Hematopoietic multipotent progenitor cell treated with erythropoietin and hydrocortisone succinate and interleukin-3 and kit ligand, for 8 days (in vitro differentiated cells): ENCODE results near the gene RAB22A.
"Not testable (repeated sequence)": the region's sequence is repeated elsewhere in the genome, so short reads cannot be mapped to it uniquely, and the experiment has no call there.

Source experiments
- DNase-seq: peaks from one replicate; pipeline ENCODE4 v3.0.0-alpha.2; 2015

RAB22A gene

DNA sequence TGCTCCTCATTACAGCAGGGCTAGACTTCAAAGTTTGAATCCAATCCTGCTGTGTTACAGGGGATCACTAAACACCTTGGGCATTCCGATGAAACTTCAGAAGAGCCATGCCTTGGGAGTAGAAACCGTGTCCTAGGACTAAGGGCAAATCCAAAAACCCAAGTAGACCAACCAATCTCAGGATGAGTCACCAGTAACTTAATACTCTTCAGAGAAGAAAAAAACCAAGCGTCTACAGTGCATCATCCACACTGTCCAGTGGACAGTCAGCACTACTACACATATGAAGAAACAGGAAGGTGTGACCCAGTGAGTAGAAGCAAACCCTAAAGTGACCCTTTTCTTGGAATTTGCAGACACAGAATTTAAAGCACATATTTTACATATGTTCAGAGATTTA, 40.1 kb downstream of the RAB22A start:
- no peak for DNase-seq

DNA sequence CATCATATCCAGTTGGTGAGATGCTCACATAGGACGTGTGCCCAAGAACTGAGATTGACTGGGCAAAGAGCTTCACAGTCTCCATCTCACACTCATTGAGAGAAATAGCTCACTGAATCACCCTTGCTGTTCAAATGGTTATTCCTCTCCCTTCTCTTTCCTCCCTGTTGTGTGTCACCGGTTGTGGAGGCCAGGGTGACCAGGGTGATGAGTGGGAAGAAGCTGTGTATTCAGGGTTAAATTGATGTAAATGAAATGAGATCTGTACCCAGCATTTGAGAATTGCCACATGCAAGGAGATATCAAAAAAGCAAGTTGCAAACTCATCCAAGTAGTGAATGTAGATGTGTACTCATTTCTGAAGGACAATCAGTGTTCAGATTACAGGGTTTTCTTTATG, 43.0 kb downstream of the RAB22A start:
- no peak for DNase-seq

DNA sequence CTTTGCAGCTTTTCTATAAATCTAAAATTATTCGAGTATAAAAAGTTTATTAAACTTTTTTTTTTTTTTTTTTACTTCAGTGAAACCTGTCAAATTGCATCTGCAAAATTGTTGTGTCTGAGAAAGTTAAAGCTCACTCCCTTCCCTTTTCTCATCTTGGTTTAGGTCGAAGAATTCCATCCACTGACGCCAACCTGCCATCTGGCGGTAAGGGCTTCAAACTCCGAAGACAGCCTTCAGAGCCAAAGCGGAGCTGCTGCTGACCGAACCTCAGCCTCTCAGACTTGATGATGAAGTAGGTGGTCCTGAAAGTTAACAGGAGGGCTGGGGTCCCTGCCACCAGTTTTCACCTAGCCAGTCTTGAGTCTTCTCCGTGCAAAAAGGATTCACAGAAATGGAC, 49.9 kb downstream of the RAB22A start:
- DNase-seq = no peak

DNA sequence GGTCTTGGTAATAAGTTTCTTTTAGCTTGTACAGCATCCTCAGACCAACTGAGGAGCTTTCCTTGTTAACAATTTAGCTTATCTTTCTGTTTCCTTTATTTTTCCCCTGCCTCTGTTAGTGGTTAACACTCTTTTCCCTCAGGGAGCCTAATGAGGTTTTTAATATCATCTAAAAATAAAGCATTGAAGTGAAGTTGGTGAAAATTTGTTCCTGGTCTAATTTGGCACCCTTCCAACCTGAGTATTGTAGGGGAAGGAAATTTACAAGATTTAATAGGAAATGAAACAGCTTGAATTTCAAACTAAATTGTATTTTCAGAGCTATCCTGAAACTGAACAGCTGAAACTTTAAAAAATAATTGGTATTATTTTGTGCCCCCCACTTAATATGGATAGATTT, 51.4 kb downstream of the RAB22A start:
- DNase-seq = no peak

DNA sequence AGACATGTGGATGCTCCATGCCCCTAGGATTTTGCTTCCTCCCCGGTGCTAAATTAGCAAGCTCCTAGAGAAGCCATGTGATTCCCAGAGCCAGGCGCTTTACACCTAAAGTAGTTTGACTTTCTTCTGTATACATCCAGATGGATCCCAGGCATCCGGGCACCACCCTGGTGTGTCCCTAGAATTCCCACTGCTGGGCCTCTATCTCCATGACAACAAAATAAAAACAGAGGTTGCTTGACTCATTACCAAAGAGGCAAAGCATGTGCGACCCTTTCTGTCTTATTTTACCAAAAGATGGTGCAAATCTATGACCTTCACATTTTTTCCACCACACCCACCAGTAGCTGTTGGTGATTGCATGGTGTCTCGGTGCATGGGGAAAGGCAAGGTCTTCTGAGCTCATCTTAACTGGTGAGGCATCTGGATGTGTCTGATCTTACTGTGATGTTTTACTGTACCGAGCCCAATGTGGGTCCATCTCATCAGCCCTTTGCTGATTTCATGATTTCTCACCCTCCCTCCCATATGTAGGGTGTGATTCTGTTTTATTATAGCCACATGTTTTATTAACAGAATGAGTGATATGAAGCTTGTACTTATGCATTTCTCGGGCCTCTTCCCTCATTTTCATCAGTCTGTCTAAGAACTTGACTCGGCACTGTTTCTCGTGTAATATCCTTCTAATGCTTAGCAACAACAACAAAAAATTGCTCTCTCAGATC, 52.1 kb downstream of the RAB22A start:
- DNase-seq = no peak

DNA sequence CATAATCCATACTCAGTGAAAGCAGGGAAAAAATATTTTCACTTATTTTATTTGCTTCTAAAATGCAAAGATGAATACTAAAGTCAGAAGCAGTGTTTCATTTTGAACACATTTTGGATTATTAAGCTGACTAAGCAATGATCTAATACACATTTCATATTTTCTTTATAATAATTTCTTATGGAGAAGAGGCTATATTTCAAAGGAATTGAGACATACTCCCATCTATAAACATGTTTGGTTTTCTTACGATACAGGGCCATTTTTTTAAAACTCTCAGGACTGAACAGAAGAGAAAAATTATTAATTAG, 52.6 kb downstream of the RAB22A start:
- DNase-seq = no peak

DNA sequence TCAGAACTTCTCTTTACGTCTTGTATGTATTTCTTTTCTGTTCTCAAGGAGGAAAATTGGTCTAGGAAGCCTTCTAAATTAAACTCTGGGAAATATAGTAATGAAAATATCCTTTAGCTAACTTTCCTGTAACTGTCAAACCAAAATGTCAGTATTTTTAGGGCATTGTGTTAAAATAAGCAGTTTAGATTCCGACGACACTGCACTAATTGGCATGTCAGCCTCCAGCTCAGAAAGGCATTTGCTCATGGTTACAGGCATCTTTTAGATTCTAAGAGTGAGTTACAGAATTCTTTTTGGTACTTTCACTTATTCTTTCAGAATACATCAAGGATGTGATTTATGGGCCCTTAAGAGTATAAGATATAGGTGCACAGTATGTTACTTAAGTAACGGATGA, 53.5 kb downstream of the RAB22A start:
- no peak for DNase-seq

DNA sequence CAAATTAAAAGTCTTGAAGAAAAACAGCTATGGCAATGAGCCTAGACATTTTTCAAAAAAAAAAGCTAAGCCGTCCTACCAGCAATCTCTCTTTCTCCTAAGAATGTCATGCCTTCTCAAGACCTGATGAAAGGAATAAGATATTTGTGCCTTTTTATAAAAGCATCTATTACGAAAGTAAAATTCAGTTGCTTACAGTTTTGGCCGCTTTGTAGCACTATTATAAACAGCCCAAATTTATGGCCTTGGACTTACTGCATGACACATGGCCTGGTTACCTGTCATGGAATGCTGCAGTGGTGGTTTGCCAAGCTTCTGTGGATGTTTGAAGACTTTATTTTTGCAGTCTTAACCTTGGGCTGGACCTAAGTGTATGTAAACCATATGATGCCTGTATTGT, 57.4 kb downstream of the RAB22A start:
- no peak for DNase-seq

DNA sequence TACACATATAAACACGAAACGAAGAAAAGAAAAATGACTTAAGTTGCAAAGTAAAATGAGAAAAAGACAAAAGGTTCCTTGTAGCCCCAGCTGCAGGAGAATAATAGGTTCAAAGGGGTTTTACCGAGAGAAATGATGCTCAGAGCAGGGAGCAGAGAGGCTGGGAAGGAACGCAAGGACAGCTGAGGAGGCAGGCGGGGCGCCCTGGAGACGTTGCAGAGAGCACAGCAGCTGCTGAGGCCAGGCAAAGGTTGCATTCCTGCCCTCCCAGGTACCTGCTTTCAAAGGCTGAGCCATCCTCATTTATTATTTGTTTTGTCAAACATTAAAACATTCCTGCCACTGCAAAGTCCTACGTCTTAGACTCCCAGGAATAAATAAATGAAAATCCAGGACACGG, 63.3 kb downstream of the RAB22A start:
- no peak for DNase-seq

DNA sequence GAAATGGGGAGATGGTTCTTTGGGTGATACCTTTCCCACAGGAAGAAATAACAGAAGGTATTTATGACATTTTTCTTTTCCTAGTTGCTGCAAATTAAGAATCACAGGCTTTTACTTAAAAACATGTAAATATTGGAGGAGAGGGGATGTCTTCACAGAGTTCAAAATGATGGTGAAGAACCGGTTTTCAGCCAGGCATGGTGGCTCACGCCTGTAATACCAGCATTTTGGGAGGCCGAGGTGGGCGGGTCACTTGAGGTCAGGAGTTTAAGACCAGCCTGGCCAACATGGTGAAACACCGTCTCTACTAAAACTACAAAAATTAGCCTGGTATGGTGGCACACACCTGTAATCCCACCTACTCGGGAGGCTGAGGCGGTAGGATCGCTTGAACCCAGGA, 63.8 kb downstream of the RAB22A start:
- DNase-seq = not testable (repeated sequence)

DNA sequence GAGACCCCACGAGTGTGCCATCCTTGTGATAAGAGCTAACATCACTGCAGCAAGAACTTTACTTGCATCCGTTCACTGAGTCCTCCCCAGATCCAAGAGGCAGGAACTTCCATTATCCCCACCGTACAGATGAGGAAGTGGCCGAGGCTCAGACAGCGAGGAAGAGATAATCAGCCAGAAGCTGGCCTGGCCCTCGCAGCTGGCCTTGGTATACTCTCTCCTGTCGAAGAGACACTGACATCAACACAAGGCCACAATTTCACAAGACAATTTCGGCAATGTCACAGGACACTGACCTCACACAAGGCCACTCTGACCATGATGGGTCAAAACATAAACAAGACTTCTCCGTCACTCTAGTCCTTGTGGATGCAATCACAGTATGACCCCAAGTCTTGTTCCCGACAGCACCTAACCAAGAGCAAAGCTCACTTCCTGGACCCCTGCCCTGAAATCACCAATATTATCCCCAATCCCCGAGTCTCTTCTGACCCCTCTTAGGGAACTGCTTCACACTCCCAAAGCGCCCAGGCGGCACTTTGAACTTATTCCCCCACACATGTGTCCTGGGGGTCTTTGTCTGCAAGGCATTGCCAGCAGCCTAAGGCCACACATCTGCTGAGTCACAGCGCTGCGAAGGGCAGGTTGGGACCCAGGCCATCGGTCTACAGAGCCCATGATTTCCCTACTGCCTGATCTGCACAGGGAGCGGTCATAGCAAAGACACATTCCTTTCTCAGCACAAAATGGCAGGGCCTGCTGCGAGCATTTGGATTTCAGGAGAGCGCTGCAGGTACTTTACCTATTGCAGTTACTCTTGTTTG, 64.7 kb downstream of the RAB22A start:
- peak; percentile 13 for DNase-seq

DNA sequence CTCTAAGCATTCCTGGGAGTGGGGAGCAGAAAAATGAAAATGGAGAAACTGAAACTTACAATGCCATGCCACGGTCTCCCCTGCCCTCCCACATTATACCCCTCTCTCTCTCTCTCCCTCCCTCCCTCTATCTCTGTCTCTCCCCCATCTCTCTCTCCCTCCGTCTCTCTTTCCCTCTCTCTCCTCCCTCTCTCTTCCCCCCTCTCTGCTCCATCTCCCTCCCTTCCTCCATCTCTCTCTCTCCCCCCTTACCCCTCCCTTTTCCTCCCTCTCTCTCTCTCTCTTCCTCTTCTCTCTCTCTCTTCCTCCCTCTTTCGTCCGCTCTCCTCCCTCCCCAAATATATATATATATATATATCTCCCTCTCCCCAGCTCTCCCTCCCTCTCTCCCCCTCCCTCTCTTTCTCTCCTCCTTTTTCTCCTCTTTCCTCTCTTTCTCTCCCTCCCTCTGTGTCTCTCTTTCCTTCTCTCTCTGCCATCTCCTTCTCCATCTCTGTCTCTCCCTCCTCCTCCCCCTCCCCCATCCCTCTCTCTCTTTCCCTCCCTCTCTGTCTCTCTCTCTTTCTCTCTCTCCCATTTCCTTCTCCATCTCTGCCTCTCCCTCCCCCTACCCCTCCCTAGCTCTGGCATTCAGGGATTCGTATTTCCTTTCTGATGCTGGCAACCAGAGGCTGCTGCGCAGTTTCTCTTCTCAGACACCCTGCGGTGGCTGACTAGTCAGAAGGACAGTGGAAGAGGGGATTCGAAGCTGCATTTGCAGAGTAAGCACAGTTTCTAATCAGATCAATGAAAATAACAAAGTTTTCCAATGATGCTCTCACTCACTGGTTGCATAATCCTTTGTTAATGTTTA, 65.6 kb downstream of the RAB22A start:
- no peak for DNase-seq

DNA sequence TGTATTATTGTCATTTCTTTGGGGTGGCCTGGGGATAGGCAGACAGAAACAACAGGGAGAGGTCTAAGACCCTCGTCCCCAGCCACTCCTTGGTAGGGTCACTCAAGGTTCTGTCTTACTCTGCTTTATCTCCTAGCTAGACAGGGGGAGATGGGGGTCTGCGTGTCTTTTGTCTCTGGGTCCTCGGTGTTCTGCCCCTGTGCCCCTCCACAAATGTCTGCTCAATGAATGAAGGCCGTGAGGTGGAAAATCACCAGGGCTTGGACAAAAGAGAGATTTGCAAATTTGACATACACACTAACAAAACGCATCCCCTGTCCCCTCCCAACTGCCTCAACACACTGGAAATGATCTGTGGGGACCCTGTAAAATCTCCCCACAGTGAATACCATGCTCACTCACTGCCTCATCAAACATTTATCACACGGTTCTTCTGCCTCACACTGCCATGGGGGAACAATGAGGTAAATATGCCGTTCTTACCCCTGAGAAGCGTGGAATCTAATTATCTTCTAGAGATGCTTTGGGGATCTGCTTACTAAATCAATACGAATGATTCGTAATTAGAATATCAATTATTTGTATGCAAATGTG, 66.3 kb downstream of the RAB22A start:
- no peak for DNase-seq

DNA sequence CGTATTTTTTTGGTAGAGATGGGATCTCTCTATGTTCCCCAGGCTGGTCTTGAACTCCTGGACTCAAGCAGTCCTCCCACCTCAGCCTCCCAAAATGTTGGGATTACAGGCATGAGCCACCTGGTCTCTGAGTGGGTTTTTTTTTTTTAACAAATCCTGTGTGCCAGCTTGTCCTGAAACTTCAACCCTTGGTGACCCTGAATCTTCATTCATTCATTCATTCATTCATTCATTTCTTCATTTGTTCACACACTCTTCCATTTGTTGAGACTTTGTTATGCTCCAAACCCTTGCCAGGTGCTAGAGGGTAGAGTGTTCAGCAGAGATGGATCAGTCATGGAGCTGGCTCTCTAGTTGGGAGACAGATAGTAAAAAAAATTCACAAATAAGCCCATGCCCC, 67.5 kb downstream of the RAB22A start:
- DNase-seq = no peak

DNA sequence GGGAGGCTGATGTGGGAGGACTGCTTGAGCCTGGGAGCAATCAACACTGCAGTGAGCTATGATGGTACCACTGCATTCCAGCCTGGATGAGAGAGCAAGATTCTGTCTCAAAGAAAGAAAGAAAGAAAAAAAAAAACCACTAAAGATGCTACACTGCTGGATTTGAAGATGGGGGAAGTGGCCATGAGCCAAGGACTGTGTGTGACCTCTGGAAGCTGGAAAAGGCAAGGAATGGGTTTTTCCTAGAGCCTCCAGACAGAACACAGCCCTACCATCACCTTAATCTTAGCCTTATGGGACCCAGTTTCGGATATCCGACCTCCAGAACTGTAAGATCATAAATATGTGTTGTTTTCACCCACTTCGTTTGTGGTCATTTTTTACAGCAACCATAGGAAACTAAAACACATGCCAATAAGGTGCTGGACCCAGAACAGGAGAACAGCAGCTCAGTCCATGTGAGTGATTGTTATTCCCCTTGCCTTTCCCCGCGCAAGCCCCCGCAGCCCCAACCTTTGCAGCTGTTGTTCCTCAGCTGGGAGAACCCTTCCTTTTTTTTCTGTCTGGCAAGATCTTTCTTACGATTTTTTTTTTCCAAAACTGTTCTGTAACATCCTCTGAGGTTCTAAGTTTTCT, 68.4 kb downstream of the RAB22A start:
- DNase-seq = no peak

DNA sequence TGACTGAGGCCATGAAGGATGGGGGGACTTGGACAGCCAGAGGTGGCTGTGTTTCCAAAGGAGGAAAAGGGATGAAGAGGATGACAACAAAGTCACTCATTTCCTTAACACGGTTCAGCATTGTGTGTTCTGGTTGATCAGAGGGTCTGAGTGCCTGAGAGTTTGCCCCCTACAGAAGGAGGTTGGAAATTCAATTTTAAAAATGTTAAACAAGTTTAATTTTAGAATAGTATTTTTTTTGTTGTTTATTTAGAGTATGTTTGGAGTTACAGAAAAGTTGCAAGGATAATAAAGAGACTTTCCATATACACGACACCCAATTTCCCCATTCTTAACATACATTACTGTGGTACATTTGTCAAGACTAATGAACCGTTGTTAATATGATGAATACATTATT, 69.2 kb downstream of the RAB22A start:
- DNase-seq = no peak

DNA sequence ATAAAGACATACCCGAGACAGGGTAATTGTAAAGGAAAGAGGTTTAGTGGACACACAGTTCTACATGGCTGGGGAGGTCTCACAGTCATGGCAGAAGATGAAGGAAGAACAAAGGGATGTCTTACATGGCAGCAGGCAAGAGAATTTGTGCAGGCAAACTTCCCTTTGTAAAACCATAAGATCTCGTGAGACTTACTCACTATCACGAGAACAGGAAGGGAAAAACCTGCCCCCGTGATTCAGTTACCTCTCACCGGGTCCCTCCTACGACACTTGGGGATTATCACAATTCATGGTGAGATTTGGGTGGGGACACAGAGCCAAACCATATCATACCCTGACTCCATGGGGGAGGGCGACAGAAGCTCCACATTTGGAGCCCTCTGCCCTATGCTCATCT, 72.1 kb downstream of the RAB22A start:
- DNase-seq = no peak

DNA sequence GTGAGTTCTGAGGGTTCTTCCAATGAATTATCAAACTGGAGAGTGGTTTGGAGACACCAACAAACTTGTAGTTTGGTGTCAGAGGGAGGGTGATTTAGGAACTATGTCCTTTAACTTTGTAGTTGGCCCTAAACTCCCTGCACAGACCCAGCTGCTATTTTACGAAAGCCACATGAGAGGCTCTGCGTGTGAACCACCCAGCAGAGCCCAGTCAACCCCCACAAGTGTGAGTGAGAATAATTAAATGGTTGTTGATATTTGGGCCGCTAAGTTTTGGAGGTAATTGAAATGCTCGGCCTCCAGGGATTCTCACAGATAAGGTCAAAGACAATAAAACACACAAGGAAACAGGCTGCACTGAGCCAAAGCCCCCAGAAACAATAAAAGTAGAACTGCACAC, 72.6 kb downstream of the RAB22A start:
- no peak for DNase-seq

DNA sequence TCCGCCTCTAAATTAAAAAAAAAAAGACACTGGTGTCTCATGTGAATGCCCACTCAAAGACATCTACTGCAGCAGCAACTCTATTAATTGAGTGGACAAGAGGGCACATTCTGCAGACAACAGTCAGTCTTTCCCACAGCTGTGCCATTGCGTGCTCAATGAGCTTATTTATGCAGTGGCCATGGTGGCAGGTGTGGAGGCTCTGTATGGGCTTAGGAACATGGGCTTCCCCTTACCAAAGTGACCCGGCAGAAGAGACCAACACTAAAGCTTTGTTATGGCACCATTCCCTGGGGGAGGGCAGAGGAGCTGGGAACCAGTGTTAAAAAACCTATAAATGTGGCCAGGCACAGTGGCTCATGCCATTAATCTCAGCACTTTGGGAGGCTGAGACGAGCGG, 75.3 kb downstream of the RAB22A start:
- DNase-seq = no peak

DNA sequence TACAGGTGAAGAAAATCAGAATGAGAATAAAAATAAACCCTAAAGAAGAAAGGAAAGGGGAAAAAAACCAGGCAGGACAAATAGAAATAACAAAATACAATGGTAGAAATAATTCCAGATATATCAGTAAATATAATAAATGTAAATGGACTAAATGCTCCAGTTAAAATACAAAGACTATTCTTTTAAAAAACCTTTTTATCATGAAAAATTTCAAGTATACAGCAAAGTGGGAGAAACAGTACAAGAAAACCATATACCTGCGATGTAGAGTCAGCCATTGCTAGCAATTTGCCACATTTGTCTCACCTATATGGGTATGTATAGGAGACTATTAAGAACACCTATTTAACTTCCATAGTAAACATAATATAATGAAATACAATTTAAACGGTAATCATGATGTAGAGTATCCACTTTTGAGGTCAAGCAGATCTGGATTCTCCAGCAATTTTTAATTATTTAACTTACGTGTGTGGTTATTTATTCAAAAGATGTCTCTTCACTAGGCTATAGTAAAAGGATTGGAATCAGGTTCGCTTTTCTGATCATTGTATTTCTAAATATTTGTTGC, 78.6 kb downstream of the RAB22A start:
- no peak for DNase-seq

DNA sequence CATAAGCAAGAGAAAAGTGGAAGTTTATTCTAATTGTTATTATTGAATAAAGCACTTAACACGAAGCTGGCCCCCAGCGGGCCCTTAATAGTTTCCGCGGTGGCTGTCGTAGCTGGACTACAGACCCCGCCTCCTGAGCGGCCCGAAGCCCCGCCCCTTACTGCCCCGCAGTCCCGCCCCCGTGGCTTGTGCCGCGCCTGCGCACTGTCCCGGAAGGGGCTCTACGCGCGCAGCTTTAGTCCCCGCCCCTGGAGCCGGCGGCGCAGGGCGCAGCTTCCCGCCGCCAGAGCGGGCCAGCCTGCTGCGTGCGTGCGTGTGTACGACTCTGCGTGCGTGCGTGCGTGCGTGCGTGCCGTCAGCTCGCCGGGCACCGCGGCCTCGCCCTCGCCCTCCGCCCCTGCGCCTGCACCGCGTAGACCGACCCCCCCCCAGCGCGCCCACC, 79.4 kb downstream of the RAB22A start, which contains the start of gene VAPB:
Gene VAPB, plus strand, starts transcription at position 348 of the 442 bp plus-strand sequence. CDS start 231 bp downstream, outside the sequence.
- peak; percentile 94 for DNase-seq

DNA sequence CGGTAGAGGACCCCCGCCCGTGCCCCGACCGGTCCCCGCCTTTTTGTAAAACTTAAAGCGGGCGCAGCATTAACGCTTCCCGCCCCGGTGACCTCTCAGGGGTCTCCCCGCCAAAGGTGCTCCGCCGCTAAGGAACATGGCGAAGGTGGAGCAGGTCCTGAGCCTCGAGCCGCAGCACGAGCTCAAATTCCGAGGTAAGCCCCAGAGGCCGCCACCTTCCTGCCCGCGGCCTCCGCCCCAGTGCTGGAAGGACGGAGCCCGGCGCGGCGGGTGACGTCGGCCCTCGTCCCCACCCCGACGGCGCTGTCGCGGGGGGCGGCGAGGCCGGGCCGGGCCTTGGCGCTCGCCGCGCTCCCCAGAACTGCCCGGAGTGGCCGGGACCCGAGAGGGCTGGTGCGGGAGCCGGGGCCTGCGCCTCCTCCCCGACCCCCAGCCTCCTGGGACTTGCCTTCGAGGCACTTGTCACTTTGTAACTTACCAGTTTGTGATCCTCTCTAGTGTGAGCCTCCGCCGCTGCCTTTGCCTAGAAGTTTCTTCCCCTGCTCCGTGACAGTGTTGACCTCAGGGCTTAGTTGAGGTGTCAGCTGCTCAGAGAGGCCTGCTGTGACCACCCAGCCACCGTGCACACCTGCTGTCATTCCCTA, 79.9 kb downstream of the RAB22A start:
- DNase-seq = peak; percentile 38
